ENCODE measurements around the gene MTERF4. TPM values are rescaled to one million over a fixed set of nuclear protein-coding genes. Genes with fewer than 3 reads are reported as not detected.

The MTERF4 gene
- total RNA-seq, 1 donor from 2014 or later = 57.1 TPM

DNA sequence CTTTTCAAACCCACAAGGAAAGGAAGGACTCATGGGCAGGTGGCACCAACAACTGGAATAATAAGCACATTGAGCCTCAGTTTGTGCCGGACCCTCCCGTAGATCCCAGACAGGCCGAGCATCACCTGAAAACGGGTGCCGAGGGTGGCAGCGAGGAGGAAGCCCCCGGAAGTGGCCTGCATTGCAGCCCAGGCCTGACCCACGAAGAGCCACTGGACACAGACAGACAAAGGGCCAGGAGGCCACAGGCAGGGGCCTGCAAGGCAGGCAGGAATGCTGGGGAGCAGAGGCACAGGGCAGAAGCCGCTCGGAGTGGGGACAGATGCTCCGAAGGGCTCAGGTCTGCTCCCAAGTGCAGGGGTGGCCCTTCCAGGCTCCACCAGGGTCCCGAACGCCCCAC, 31.7 kb downstream of the MTERF4 start:
- no peak for DNase-seq (ENCODE audit: low spot score)

DNA sequence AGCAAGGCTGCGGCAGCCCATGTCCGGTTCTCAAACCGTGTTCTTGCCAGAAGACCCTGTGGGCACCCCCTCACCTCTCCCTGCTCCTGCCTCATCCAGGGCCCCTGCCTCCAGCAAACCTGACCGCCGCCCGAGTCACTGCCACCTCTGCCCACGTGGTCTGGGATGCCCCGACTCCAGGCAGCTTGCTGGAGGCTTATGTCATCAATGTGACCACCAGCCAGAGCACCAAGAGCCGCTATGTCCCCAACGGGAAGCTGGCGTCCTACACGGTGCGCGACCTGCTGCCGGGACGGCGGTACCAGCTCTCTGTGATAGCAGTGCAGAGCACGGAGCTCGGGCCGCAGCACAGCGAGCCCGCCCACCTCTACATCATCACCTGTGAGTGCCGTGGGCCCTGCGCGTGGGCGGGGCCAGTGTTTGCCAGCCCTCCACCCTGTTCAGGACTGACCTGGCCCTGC, 32.2 kb downstream of the MTERF4 start:
- no peak for DNase-seq (ENCODE audit: low spot score)

GRCh38 chr2:241068942-241069810, 32.9 kb downstream of the MTERF4 start:
- DNase-seq (ENCODE audit: low spot score) = no peak

DNA sequence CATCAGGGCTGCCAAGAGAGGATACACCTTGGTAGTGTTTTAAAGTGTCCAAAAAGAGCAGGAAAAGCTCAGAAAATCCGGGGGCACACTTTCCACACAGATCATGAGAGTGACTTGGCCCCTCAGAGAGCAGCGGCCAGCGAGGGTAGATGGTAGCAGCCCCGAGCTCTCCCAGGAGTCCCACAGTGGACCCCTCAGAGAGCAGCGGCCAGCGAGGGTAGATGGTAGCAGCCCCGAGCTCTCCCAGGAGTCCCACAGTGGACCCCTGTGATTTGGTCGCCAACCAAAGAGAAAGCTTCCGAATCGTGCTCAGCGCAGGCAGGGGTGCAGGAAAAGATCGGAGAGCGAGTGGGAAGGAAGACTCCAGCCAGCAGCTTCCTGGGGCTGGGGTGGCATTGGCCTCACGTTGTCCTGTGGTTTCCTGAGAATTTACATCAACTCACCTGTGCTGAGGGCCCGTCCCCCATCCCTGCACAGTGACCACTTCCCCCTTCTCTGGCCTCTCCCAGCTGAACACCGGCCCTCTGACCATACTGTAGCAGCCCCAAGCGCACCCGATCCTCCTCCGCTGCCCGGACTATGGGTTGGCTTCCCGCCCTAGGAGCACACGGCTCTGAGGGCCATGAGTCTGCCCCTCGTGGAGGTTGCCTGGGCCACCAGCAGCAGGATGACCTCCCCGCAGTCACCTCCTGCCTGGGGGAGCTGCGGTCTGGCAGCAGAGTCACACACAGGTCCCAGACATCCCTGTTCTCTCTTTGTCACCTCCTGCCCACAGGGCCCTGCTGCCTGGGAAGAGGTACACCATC, 33.7 kb downstream of the MTERF4 start:
- no peak for DNase-seq (ENCODE audit: low spot score)

GRCh38 chr2:241067501-241068135, 34.5 kb downstream of the MTERF4 start:
- DNase-seq (ENCODE audit: low spot score) = no peak

- DNase-seq (ENCODE audit: low spot score) = no peak
These were observed 35.2 kb downstream of the MTERF4 start for GRCh38 chr2:241066893-241067341.

DNA sequence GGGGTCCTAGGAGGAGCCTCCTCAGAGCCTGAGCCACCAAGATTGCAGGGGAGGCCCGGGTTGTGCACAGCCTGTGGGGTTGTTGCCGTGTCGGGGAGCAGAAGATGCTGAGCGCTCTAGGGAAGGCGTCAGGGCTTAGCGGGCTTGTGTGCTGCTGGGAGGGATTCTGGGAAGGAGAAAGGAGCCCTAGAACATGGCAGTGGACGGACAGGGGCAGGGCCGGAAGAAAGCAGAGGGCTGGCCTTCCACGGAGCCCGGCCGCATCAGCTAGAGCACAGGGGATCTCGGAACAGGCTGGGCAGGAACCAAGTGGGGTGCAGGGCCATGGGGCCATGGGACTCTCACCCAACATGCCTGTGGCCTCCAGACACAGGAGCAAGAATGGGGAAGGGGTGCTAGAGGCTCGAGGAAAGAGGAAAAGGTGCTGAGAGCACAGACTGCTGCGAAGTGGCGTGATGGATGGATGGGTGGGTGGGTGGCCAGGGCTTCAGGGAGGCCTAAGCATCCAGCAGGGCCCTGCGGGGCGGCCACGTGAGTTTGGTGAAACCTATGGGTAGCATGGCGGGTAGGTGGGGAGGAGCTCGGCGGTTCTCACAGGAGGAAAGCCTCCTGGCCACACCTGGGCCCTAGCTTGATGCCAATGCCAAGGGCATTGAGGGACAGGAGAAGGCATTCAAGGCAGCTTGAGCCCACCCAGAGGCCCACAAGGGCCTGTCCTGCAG, 35.8 kb downstream of the MTERF4 start:
- no peak for DNase-seq (ENCODE audit: low spot score)

DNA sequence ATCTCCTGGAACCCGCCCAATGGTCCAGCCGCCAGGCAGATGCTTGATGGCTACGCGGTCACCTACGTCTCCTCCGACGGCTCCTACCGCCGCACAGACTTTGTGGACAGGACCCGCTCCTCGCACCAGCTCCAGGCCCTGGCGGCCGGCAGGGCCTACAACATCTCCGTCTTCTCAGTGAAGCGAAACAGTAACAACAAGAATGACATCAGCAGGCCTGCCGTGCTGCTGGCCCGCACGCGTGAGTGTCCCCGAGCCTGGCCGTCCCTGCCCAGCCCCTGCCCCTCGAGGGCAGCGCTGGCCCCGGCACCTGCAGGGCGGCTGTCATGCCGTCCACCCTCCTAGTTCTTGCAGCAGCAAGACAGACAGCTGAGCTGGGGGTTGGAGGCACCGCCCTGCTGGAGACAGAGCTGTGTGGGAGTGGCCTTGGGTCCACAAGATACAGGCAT, 36.7 kb downstream of the MTERF4 start:
- DNase-seq (ENCODE audit: low spot score) = no peak

DNA sequence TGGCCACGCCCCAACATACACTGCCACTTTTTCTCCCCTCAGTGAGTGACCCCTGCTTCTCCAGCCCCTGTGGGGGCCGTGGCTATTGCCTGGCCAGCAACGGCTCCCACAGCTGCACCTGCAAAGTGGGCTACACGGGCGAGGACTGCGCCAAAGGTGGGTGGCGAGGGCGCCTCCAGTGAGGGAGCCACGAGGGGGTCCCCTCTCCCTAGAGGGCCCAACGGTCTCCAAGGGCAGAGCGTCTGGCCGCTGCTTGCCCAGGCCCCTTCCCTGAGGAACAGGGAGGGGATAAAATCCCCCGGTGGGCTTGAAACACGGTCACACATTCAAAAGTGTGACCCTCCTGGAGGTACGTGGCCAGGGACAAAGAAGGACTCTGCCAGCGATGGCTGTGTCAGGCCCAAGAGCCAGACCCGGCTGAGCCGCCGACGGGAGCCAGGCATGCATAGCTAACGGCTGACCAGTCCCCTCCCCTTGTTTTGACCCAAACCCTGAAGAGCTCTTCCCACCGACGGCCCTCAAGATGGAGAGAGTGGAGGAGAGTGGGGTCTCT, 37.2 kb downstream of the MTERF4 start:
- DNase-seq (ENCODE audit: low spot score) = no peak

GRCh38 chr2:241064008-241064801, 37.9 kb downstream of the MTERF4 start:
- no peak for DNase-seq (ENCODE audit: low spot score)

DNA sequence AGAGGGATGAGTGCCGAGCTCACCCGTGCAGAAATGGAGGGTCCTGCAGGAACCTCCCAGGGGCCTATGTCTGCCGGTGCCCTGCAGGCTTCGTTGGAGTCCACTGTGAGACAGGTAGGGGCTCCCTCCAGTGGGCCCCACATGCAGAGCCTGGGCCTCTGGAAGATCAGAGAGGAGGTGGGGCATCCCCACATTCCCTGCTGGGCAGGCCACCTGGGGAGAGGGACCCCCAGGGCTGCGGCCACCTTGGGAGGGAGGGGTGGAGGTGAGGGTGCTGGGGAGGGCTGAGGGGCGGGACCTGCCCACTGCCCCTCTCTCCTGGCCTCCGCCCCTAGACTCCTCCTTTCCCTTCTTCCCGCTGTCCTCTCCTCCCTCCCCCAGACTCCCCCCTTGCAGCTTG, 38.5 kb downstream of the MTERF4 start:
- DNase-seq (ENCODE audit: low spot score) = no peak

GRCh38 chr2:241063093-241063551, 39.0 kb downstream of the MTERF4 start:
- no peak for DNase-seq (ENCODE audit: low spot score)

DNA sequence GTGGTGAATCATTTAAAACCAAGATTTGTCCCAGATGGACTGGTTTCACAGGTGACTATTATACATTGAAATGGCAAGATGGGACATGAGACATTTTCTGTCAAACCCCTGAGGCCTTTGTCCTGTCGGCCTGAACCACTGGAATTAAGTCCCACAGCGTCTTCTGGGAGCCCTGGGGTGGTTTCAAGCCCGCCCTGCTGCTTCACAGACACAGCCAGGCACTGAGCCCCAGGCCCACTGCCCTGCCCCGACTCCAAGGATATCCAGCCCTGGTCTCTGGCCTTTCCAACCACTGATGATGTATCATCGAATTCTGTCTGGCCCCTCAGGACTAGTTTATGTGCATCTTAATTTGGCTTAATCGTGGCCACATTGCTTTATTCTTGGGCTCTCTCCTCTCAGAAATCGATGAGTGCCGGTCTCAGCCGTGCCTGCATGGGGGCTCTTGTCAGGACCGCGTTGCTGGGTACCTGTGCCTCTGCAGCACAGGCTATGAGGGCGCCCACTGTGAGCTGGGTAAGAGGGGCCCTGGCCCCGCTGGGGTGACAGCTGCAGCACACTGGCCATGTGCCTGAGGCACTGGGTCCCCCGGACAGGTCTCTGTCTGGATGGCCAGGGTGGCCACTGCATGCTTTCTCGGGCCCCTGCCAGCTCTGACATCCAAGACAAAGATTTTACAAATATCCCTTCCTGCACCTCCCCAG, 39.5 kb downstream of the MTERF4 start:
- no peak for DNase-seq (ENCODE audit: low spot score)

DNA sequence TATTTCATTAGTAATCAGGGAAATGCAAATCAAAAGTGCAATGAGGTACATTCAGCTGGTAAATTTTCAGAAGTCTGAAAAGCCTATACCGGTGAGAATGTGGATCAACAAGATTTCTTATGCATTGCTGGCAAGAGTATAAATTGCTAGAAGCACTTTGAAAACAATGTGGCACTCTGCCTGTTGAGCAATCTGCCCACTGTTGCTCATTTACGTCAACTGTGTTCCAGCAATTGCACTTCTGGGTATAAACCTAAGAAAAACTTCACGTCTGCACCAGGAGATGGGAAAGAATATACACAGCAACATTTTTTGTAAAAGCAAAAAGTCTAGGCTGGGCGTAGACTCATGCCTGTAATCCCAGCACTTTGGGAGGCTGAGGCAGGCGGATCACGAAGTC, 40.8 kb downstream of the MTERF4 start:
- peak; percentile 52 for DNase-seq (ENCODE audit: low spot score)

- DNase-seq (ENCODE audit: low spot score) = no peak
These were observed 48.4 kb downstream of the MTERF4 start for GRCh38 chr2:241053576-241054251.

- DNase-seq (ENCODE audit: low spot score) = no peak
These were observed 49.3 kb downstream of the MTERF4 start for GRCh38 chr2:241052677-241053360.

DNA sequence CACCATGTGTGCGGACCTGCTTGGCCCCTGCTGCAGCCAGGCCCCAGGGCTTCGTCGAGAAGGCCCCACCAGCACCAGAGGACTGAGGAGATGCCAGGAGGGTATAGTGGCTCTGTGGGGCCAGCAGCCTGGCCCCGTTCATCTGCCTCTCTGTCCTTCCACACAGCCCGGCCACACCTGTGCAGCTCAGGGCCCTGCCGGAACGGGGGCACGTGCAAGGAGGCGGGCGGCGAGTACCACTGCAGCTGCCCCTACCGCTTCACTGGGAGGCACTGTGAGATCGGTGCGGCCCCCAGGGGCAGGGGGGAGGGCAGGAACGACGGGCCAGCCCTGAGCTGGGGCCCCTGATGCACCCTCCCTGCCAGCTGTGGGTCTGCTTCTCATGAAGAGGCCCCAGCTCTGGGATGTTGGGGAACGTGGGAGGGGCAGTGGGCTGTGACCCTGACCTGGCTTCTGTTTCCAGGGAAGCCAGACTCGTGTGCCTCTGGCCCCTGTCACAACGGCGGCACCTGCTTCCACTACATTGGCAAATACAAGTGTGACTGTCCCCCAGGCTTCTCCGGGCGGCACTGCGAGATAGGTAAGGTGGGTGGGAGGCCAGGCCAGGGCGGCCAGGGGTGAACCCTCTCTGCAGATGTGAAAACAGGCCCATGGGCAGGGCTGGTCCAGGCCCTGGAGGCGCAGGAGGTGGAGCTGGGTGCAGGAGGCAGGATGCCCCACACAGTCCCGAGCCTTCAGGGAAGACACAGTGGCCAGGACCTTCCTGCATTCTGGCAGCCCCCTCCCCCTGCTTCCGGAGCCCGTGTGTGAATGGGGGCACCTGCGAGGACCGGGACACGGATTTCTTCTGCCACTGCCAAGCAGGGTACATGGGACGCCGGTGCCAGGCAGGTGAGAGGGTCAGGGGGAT, 50.3 kb downstream of the MTERF4 start:
- no peak for DNase-seq (ENCODE audit: low spot score)

All from umbilical cord (tissue), 2 donors.